GM12872 (cell line): ENCODE data around the gene MAD1L1.

ENCODE experiments used
- TF ChIP-seq, protein P1 (sequence below): IDR thresholded peaks from 3 replicates; pipeline ENCODE4 v1.5.1; 2011; ENCODE audit warnings: low read depth, mild to moderate bottlenecking, low read length, moderate library complexity; ENCODE audit not compliant: insufficient read depth

Gene MAD1L1

DNA sequence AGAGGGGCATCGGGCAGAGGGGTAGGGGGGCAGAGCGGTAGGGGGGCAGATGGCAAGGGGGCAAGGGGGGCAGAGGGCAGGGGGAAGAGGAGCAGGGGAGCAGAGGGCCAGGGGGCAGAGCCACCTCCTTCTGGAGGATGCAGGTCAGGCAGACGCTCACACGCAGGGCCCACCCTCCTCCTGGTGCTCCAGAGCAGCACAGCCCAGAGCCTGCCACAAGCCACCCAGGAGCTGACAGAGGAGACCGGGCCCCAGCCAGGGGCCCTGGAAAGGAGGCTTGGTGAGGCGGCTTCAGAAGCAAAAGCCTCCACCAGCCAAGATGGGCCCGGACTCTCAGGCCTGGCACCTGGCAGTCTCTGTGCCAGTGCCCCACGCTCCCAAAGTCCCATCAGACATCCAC is 13.1 kb downstream of the MAD1L1 start:
- TF ChIP-seq, protein P1, sequence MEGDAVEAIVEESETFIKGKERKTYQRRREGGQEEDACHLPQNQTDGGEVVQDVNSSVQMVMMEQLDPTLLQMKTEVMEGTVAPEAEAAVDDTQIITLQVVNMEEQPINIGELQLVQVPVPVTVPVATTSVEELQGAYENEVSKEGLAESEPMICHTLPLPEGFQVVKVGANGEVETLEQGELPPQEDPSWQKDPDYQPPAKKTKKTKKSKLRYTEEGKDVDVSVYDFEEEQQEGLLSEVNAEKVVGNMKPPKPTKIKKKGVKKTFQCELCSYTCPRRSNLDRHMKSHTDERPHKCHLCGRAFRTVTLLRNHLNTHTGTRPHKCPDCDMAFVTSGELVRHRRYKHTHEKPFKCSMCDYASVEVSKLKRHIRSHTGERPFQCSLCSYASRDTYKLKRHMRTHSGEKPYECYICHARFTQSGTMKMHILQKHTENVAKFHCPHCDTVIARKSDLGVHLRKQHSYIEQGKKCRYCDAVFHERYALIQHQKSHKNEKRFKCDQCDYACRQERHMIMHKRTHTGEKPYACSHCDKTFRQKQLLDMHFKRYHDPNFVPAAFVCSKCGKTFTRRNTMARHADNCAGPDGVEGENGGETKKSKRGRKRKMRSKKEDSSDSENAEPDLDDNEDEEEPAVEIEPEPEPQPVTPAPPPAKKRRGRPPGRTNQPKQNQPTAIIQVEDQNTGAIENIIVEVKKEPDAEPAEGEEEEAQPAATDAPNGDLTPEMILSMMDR, result no peak

DNA sequence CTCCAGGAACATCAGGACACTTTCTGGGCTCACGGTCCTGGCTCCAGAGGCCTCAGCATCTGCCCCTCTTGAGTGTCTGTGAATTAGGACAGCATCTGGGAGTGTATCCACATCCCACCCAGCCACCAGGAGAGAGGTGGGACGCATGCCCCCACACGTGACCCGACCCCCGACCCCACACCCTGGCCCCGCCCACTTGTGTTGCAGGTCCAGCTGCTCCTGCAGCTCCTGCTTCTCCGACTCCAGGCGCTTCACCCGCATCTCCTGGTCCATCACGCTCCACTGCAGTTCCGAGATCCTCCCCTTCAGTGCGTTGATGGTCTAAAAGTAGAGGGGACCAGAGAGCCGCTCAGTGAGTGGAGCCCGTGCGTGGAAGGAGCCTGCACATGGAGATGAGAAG is 13.6 kb downstream of the MAD1L1 start:
- TF ChIP-seq, protein P1, result no peak

DNA sequence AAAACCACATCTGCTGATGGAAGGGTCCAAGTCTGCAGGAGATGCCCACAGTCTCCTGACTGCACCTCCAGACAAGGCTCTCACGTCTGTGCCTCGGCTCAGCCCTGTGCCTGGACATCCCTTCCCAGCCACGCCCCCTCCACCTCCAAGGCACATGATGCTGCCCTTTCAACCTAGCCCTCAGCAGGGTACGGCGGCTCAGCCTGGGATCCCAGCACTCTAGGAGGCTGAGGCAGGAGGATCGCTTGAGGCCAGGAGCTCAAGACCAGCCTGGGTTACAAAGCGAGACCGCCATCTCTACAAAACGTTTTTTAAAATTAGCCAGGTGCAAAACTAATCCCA is 14.3 kb downstream of the MAD1L1 start:
- TF ChIP-seq, protein P1, result no peak

DNA sequence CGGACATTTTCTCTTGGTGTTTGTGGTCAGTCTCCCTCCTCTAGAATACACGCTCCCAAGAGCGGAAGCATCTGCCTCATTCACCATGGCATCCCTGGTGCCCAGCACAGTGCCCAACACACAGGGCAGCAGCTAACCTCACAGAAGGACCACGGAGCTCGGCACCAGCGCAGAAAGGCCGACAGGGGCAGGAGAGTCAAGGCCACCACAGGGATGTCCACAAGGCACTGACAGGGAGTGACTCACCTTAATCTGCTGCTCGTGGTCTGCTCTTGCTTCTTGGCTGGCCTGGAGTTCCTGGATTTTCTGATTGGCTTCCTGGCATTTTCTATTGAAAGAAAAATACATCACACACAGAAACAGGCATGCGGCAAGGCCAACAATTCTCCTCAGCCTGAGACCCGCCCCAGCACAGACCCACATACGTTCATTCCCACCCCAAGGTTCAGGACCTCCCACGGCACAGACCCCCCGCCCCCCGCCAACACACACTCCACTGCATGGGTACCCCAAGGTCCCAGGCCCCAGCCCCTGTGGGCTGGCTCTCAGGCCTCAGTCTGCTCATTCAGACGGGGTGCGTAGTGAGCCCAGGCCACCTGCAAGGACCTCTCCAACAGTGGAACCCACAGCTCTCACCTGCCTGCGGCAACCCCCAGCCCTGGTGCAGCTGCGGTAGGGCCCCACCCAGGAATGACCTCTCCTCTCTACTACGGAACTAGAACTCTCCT is 14.9 kb downstream of the MAD1L1 start:
- TF ChIP-seq, protein P1, result no peak

DNA sequence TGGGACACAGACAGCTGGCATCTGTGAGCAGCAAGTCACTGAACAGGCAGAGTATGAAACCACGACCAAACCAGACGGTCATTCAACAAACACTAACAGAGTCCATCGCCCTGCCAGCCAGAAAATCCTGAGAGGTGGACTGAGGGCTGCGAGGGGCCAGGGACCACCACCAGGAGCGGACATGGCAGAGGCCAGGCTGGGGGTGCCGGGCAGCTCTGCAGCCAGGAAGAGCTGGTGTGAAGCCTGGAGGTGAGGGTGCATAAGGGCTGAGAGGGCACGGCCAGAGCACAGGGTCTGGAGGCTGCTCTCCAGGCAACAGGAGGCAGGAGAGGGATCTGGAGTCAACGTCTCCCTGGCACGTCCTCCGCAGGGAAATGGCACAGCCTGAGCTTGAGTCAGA is 15.5 kb downstream of the MAD1L1 start:
- TF ChIP-seq, protein P1, result no peak

DNA sequence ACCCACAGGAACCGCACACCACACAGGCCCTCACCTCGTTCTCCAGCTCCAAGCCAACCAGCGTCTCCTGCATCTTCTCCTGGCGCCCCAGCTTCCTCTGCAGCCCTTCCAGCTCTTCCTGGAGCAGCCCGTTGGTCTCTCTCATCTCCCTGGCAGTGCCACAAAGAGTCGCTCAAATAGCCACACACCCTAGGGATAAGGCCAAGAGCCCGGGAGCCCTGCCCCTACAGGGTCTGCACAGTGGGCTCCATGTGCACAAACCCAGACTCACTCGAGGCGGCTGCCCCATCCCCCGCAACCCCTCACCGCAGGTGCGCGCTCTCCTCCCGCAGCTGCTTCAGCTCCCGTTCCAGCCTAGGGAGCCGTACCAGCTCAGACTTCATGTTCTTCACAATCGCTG is 16.9 kb downstream of the MAD1L1 start:
- TF ChIP-seq, protein P1, result no peak

DNA sequence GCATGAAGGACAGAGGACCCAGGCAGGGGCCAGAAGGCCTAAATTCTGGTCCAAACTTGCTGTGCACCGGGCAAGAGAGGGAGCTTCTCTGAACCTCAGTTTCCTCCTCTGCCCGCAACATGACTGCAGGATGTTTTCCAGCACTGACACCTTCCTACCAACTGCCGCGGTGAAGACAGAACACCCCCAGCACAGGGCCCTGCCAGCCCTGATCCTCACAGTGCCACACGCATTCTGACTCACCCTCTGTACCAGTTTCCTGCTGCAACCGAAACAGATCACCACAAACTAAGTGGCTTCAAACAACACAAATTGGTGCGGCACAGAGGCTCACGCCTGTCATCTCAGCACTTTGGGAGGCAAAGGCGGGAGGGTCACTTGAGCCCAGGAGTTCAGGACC is 18.1 kb downstream of the MAD1L1 start:
- TF ChIP-seq, protein P1, result no peak
